Activated CD4-positive, alpha-beta T cell treated with anti-CD3 and anti-CD28 coated beads, Interleukin-2, amount 50 U/mL, for 48 hours (primary cell): Measurements from ENCODE around the gene SSR1.

Experiments used
- DNase-seq, 2 experiments: peaks; one replicate each; pipeline ENCODE4 v3.0.0-alpha.2; 2020

Gene SSR1

GRCh38 chr6:7254980-7255835 lies 57.8 kb downstream of the SSR1 start:
- no peak for DNase-seq

GRCh38 chr6:7252390-7252789 lies 60.6 kb downstream of the SSR1 start:
- DNase-seq, result no peak

DNA sequence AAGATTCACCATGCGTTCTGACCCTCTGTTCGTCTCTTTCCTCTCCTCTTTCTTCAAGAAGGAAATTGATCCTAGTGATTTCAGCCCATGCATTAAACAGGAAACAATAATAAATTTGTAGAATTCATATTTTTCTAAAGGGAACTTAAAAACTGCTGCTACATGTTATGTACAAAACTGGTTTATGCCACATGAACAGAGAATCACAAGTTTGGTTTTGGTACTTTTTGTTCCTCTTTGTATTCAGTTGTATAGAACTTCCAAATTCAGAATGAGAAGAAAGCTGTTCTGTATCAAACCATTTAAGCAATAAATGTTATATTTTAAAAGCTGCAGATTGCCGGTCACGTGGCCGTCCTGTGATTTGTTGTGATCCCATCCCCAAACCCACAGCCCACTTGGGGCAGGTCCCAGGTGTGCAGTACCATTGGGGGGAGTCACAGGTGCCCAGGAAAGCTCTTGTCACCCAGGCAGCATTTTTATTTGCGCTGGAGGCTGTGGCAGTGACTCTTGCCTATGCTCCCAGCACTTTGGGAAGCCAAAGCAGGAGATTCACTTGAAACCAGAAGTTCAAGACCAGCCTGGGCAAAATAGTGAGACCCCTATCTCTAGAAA lies 61.2 kb downstream of the SSR1 start:
- no peak for DNase-seq

DNA sequence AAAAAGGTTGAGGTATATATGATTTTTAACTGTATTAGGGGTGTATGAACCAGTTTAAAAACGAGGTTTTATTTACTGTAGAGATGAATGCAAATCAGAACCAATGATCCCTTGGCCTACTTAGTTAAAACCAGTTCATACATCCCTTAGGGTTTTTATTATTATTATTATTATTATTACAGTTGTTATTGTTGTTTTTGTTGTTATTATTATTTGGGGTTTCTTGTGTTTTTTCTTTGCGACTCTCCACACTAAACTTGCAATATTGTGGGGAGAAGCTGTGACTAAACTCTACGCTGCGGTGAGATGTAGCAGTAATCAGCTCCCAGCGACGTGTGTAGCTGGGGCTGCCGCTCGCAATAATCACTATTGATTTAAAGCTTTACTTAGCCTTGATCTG lies 62.2 kb downstream of the SSR1 start:
- DNase-seq, result no peak

DNA sequence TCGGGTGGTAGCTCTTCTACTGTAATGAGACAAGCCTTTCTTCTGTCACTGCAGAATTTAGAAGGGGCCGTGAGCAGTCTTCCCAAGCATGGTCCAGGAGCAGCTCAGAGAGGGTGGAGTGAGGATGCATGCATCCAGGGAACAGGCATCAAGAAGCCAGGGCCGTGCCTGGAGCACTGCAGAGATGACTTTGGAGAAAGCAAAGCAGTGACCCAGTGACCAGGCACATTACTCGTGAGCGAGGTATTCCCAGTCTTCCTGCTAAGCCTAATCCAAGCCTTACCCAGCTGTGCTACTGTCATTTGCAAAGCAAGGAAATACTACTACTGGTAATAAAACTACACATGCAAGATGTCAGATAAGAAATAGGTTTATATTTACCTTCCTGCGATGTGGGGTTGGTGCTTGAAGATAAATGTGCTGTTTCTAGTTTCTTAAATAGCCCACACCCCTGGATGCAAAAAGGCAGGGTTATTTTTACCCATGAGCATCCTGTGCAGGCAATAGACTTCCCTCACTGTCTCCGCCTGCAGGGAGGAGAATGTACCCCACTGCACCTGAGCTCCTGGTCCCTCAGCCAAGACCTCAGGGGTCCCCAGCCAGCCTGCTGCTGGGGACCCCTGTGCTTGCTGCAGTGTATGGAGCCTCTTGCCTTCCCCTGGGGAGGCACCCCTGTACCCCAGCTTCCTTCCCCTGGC lies 62.9 kb downstream of the SSR1 start:
- no peak for DNase-seq

- DNase-seq, result no peak
Observed at GRCh38 chr6:7249391-7249790, 63.6 kb downstream of the SSR1 start.

DNA sequence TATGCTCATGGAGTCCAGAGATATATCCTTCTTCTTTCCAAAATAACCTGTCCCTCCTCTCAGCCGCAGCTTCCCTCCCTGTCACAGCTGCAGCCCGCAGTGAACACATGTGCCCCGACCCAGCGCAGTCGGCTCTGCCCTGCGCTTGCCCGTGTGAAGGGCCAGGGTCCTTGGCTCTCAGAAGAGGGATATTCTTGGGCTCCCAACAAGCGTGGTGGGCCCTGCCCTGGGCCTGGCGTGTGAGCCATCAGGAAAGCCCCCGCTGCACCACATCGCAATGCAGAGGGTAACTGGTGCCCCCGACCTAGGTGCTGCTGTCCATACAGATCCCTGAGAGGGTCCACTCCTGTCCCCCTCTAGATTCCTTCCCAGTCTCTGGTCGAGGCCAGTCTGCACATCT lies 65.2 kb downstream of the SSR1 start:
- no peak for DNase-seq

DNA sequence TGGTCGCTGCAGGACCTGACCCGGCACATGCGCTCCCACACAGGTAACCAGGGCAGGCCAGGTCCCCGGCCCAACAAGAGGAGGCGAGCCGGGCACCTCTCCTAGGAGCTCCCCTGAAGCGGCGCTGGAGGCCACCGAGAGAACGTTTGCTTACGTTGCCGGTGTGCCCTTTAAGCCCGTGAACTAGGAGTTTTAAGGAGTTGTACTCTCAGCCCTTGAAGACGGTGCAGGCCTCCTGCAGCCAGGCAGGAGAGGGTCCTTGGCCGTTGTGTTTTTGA lies 65.9 kb downstream of the SSR1 start:
- no peak for DNase-seq

GRCh38 chr6:7246401-7247178 lies 66.4 kb downstream of the SSR1 start:
- DNase-seq, result no peak

DNA sequence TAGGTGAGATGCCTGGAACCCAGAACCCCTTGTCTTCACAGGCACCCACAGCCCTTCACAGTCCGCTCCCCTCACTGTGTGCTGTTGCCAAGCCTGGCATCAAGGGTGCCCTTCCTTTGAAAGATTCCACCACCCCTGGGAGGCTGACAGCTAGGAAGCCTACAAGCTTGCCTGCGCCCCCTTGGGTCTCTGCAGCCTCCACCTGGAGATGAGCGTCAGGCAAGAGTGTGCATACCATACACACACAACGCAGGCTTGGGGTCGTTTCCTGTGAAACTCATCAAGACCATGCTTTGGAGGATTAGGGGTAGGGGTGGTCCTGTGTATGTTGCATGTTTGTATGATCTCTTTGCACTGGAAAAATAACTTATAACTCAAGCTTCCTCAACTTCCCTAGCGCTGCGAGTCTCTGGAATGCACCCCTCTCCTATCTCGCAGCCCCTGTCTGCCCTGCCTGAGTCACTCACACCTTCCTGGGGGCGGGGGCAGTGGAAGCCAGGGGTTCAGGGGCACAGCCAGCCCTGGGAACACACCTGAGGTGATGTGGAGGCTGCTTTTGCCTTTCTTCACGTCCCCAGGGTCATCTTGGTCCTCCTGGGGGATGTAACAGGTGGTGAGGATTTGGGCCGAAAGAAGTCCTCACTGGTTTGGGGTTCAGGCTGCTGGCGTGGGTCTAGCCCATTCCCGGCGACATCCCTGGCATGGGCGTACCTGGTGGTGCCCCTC lies 67.2 kb downstream of the SSR1 start:
- no peak for DNase-seq

- DNase-seq, result peak in 1 of 2 experiments; percentile 45
Observed at GRCh38 chr6:7243179-7243981, 69.6 kb downstream of the SSR1 start.

DNA sequence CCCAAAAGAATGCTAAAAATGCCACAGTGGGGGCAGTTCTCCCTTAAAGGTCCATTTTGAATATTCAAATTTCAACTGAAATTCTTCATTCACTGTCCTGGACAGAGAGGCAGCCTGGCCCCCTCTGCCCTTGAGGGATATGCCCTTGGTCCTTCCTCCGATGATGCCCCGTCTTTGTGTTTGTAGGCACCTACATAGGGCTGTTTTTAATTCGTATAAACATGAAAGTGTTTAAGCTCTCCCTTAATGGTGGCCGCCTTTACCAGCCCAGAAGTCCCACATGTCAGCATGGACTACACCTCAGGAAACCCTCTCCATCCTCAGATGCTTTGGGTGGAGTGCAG lies 70.2 kb downstream of the SSR1 start:
- no peak for DNase-seq

GRCh38 chr6:7241709-7242645 lies 71.0 kb downstream of the SSR1 start:
- DNase-seq, result no peak

DNA sequence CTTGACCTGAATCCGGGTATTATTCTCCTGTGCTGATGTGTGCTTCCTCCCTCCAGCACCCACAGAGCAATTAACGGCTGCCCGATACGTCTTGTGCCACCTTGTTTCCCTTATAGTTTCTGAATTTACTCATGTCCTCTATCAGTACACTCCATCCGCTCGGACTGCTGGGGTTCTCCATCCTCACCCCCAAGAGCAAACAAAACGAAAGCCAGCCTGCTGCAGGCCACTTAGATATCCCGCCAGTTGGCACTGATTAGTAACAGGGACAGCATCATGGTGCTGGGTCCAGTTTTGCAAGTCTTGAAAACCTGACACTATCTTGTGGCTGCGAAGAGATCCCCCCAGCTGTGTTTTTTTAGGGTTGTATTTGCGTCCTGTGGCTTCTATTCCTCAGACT lies 71.8 kb downstream of the SSR1 start:
- no peak for DNase-seq

DNA sequence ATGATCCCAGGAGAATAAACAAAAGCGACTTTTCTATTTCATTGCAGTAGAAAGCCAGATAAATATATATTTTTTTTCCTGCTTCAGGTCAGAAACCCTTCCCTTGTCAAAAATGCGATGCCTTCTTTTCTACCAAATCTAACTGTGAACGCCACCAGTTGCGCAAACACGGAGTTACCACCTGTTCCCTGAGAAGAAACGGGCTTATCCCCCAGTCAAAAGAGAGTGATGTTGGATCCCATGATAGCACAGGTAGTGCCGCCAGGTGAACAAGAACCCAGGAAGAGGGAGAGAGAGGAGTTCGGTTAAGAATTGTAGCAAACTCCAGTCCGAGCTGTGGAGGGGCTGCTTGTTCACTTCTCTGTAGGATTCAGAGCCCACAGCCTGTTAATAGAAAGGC lies 72.6 kb downstream of the SSR1 start:
- DNase-seq, result no peak

GRCh38 chr6:7239590-7239948 lies 73.4 kb downstream of the SSR1 start:
- DNase-seq, result no peak

GRCh38 chr6:7238900-7239589 lies 74.0 kb downstream of the SSR1 start:
- DNase-seq, result peak; percentile 71 to 78

DNA sequence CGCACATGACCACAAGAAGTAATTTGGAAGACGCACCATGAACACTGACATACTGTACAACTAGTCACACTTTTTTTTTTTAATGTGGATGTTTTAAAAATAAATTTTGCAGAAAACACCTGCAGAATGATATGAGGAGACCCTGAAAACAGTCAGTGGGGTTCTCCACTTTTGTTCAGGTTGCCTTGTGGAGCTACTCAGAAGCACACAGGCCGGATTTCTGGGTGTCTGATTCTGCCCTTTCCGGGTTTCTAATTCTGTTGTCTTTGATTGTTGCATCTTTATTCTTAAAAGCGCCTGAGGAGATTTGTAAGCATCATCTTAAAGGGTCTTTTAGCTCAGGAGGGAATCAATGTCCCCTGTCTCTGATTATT lies 74.5 kb downstream of the SSR1 start:
- DNase-seq, result no peak

GRCh38 chr6:7237653-7238188 lies 75.3 kb downstream of the SSR1 start:
- DNase-seq, result no peak
